SHP77 (cell line): Measurements from ENCODE around the gene TBC1D2.
"Not testable (repeated sequence)": the region's sequence is repeated elsewhere in the genome, so short reads cannot be mapped to it uniquely, and the experiment has no call there.

Experiments
- DNase-seq, 2 experiments: peaks; one replicate each; lab custom pipeline; 2025; lab: John Stamatoyannopoulos, UW

Gene TBC1D2, protein sequence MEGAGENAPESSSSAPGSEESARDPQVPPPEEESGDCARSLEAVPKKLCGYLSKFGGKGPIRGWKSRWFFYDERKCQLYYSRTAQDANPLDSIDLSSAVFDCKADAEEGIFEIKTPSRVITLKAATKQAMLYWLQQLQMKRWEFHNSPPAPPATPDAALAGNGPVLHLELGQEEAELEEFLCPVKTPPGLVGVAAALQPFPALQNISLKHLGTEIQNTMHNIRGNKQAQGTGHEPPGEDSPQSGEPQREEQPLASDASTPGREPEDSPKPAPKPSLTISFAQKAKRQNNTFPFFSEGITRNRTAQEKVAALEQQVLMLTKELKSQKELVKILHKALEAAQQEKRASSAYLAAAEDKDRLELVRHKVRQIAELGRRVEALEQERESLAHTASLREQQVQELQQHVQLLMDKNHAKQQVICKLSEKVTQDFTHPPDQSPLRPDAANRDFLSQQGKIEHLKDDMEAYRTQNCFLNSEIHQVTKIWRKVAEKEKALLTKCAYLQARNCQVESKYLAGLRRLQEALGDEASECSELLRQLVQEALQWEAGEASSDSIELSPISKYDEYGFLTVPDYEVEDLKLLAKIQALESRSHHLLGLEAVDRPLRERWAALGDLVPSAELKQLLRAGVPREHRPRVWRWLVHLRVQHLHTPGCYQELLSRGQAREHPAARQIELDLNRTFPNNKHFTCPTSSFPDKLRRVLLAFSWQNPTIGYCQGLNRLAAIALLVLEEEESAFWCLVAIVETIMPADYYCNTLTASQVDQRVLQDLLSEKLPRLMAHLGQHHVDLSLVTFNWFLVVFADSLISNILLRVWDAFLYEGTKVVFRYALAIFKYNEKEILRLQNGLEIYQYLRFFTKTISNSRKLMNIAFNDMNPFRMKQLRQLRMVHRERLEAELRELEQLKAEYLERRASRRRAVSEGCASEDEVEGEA

GRCh38 chr9:98255578-98256296 is at the start of gene TBC1D2:
Gene TBC1D2 (minus strand): TSS chr9:98255649. CDS start chr9:98255541, 108 bp downstream.
- peak; percentile 86 to 88 for DNase-seq

GRCh38 chr9:98304381-98304780 is 48.9 kb upstream of the TBC1D2 start:
- DNase-seq, result no peak

- DNase-seq, result no peak
These were observed 48.2 kb upstream of the TBC1D2 start for GRCh38 chr9:98303633-98304125.

- DNase-seq, result no peak
These were observed 47.6 kb upstream of the TBC1D2 start for GRCh38 chr9:98302938-98303632.

- no peak for DNase-seq
These were observed 46.7 kb upstream of the TBC1D2 start for GRCh38 chr9:98302150-98302549.

- DNase-seq, result no peak
These were observed 45.2 kb upstream of the TBC1D2 start for GRCh38 chr9:98300611-98301010.

- DNase-seq, result no peak
These were observed 43.0 kb upstream of the TBC1D2 start for GRCh38 chr9:98298476-98298875.

- DNase-seq, result no peak
These were observed 40.4 kb upstream of the TBC1D2 start for GRCh38 chr9:98295824-98296223.

DNA sequence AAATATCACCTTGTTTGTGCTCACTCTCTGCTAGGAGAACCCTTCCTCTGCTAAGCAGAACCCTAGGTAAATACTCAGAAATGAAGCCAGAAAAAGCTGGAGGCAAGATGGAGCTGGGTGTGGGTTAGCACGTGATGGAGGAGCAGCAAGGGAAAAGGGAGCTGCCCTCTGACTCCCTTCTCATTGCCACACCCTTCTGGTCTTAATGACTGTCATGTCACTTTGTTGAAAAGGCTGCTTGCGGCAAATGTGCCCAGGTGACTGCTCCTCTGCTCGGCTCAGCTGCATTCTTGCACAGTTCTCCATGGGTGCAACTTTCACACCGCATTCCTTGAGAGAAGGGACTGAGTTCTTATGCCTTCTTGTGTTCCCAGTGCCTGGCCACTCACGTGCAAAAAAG is 36.4 kb upstream of the TBC1D2 start:
- DNase-seq, result no peak

- no peak for DNase-seq
These were observed 35.0 kb upstream of the TBC1D2 start for GRCh38 chr9:98290411-98290810.

DNA sequence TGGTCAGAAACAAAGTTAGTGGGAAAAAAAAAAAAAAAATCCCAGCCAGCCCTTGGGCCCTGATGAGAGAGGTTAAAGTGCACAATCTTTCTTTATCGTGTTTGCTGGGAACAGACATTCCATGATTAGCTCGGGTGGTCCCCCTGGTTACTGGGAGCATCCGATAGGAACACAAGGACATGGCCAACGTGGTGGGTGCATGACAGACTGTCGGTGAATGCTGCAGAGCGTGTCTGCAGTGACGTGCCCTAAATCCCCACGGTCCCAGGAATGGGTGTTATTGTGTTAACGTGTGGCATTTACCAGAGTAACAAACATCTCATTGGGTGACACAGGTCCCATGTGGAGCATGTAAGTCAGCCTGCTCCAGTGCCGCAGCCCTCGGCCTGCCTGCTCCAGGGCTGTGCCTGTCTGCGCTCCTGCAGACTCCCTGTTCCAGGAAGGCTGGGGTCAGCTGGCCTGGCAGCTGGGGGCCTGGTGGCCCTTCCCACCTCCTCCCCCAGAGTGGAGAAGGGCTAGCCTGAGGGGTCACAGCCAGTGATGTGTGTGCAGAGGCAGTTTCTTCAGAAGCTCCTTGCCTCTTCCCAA is 34.3 kb upstream of the TBC1D2 start:
- no peak for DNase-seq

GRCh38 chr9:98288881-98289280 is 33.4 kb upstream of the TBC1D2 start:
- DNase-seq, result no peak

- no peak for DNase-seq
These were observed 31.9 kb upstream of the TBC1D2 start for GRCh38 chr9:98287384-98287783.

DNA sequence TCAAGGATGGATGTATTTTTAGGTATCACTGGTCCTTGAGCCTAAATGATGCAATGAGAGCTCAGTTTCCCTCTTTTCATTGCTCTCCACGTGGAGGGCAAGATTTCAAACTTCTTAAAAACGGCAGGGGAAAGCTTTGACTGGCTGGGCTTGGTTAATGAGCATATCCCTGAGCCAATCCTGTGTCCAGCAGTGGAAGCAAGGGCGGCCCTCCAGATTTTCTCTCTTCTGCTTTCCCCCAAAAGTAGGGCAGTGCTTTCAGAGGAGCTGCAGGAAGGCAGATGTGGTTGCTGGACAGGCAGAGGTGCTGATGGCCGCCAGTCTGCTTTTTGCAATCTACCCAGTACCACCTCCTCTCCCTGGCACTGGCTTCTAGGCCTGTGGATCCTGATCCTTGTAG is 30.0 kb upstream of the TBC1D2 start:
- no peak for DNase-seq

DNA sequence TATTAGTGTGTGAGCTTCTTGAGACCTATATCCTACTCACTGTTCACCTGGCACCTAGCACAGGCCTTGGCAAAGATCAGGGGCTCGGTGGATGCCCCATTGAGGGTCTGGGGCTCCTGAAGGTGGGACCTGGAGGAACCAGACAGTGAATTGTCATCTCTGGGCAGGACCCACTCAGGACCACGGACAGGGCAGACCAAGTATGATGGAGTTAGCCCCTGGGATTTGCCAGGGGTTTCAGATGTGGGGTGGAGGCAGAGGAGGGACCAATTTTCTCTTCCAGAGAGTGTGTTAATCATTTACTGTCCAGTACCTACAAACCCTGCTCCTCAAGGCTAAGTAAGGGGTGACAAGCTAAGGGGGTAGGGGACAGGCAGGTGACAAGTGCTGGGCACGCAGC is 29.3 kb upstream of the TBC1D2 start:
- no peak for DNase-seq

- not testable (repeated sequence) for DNase-seq
These were observed 27.7 kb upstream of the TBC1D2 start for GRCh38 chr9:98283143-98283542.

DNA sequence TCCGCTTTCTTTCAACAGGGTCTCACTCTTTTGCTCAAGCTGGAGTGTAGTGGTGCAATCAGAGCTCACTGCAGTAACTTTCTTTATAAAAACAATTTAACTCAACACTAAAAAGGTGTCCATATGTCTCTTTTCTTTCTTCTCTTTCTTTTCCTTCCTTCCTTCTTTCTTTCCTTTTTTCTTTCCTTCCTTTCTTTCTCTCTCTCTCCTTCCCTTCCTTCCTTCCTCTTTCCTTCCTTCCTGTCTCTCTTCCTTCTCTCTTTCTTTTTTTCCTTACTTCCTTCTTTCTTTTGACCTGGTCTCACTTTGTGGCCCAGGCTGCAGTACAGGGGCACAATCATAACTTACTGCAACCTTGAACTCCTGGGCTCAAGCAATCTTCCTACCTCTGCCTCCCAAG is 25.8 kb upstream of the TBC1D2 start:
- no peak for DNase-seq

- no peak for DNase-seq
These were observed 25.1 kb upstream of the TBC1D2 start for GRCh38 chr9:98280574-98280973.

- no peak for DNase-seq
These were observed 24.7 kb upstream of the TBC1D2 start for GRCh38 chr9:98280162-98280561.

- DNase-seq, result no peak
These were observed 21.5 kb upstream of the TBC1D2 start for GRCh38 chr9:98276907-98277469.

GRCh38 chr9:98275159-98275558 is 19.7 kb upstream of the TBC1D2 start:
- DNase-seq, result no peak
